Parathyroid adenoma (tissue), 2 donors: ENCODE measurements around the gene SEZ6L.

Experiments
- H2AFZ ChIP-seq: fragments of 300-600 bp; sonication (generic); one replicate; pipeline ENCODE4 v1.7.0; 2017; ENCODE audit warnings: antibody characterized with exemption, mild to moderate bottlenecking
- H3K27ac ChIP-seq: fragments of 300-600 bp; sonication (generic); one replicate; pipeline ENCODE4 v1.7.0; 2017
- H3K27me3 ChIP-seq: fragments of 300-600 bp; sonication (generic); one replicate; pipeline ENCODE4 v1.7.0; 2017; ENCODE audit warnings: low read length; ENCODE audit not compliant: control insufficient read depth, insufficient read depth
- H3K36me3 ChIP-seq: fragments of 300-600 bp; sonication (generic); one replicate; pipeline ENCODE4 v1.7.0; 2017; ENCODE audit warnings: low read length; ENCODE audit not compliant: control insufficient read depth, insufficient read depth
- H3K4me1 ChIP-seq: fragments of 300-600 bp; sonication (generic); one replicate; pipeline ENCODE4 v1.7.0; 2017; ENCODE audit warnings: control low read depth
- H3K4me2 ChIP-seq: fragments of 300-600 bp; sonication (generic); one replicate; pipeline ENCODE4 v1.7.0; 2017; ENCODE audit warnings: low read length
- H3K4me3 ChIP-seq: fragments of 300-600 bp; sonication (generic); one replicate; pipeline ENCODE4 v1.7.0; 2017; ENCODE audit warnings: low read depth, low read length
- H3K79me2 ChIP-seq: fragments of 300-600 bp; sonication (generic); one replicate; pipeline ENCODE4 v1.7.0; 2017; ENCODE audit warnings: control low read depth
- H3K9ac ChIP-seq: fragments of 300-600 bp; sonication (generic); one replicate; pipeline ENCODE4 v1.7.0; 2017; ENCODE audit warnings: mild to moderate bottlenecking
- H3K9me3 ChIP-seq: fragments of 300-600 bp; sonication (generic); one replicate; pipeline ENCODE4 v1.7.0; 2017; ENCODE audit warnings: low read length; ENCODE audit not compliant: control insufficient read depth
- CTCF ChIP-seq: fragments of 300-600 bp; sonication (generic); IDR thresholded peaks from one replicate; pipeline ENCODE4 v1.7.0; 2017; ENCODE audit warnings: antibody characterized with exemption, mild to moderate bottlenecking
- donor health status: primary hyperparathyroidism.

SEZ6L gene

GRCh38 chr22:26215736-26216135, 46.5 kb downstream of the SEZ6L start:
- Histone ChIP-seq H3K36me3 (no peaks in the 10 kb centered on the region), H3K4me3 (no peak overlapping the region), H3K27ac (no peak overlapping the region), H3K9ac (no peak overlapping the region), H3K79me2 (no peaks in the 10 kb centered on the region), H3K4me2 (no peak overlapping the region), H3K27me3 (no peaks in the 10 kb centered on the region), H3K9me3 (no peaks in the 10 kb centered on the region), H2AFZ (no peak overlapping the region), H3K4me1 (no peaks in the 10 kb centered on the region)
- TF ChIP-seq CTCF: no peak

GRCh38 chr22:26225207-26225606, 55.9 kb downstream of the SEZ6L start:
- Histone ChIP-seq H3K27me3 (no peaks in the 10 kb centered on the region), H3K9me3 (no peaks in the 10 kb centered on the region), H3K4me2 (no peak overlapping the region), H3K9ac (no peak overlapping the region), H3K4me3 (no peak overlapping the region), H3K79me2 (no peaks in the 10 kb centered on the region), H2AFZ (no peak overlapping the region), H3K4me1 (no peaks in the 10 kb centered on the region), H3K36me3 (no peaks in the 10 kb centered on the region), H3K27ac (no peak overlapping the region)
- no peak for TF ChIP-seq CTCF

- Histone ChIP-seq H3K27me3 (no peaks in the 10 kb centered on the region), H2AFZ (no peak overlapping the region), H3K4me2 (no peak overlapping the region), H3K4me3 (no peak overlapping the region), H3K9ac (no peak overlapping the region), H3K27ac (no peak overlapping the region), H3K36me3 (no peaks in the 10 kb centered on the region), H3K79me2 (no peaks in the 10 kb centered on the region), H3K4me1 (no peaks in the 10 kb centered on the region), H3K9me3 (no peaks in the 10 kb centered on the region)
- no peak for TF ChIP-seq CTCF
Measured at GRCh38 chr22:26226538-26227297, 57.5 kb downstream of the SEZ6L start.

- Histone ChIP-seq H3K27me3 (no peaks in the 10 kb centered on the region), H3K27ac (no peak overlapping the region), H3K4me1 (no peaks in the 10 kb centered on the region), H3K4me3 (no peak overlapping the region), H3K9me3 (no peaks in the 10 kb centered on the region), H3K9ac (no peak overlapping the region), H2AFZ (no peak overlapping the region), H3K79me2 (no peaks in the 10 kb centered on the region), H3K4me2 (no peak overlapping the region), H3K36me3 (no peaks in the 10 kb centered on the region)
- no peak for TF ChIP-seq CTCF
Measured at GRCh38 chr22:26229910-26230309, 60.6 kb downstream of the SEZ6L start.

- TF ChIP-seq CTCF: no peak
- Histone ChIP-seq H3K9me3 (no peaks in the 10 kb centered on the region), H3K9ac (no peak overlapping the region), H3K4me1 (no peaks in the 10 kb centered on the region), H3K79me2 (no peaks in the 10 kb centered on the region), H3K27ac (no peak overlapping the region), H3K36me3 (no peaks in the 10 kb centered on the region), H3K27me3 (no peaks in the 10 kb centered on the region), H2AFZ (no peak overlapping the region), H3K4me2 (no peak overlapping the region), H3K4me3 (no peak overlapping the region)
Measured at GRCh38 chr22:26234296-26234695, 65.0 kb downstream of the SEZ6L start.
